ENCODE data around the gene ROMO1. TPM values are rescaled to one million over a fixed set of nuclear protein-coding genes. Genes with fewer than 3 reads are reported as not detected.

ROMO1 gene
- total and polyA plus RNA-seq, 2 experiments from 2014 or later: 285 to 634 TPM

DNA sequence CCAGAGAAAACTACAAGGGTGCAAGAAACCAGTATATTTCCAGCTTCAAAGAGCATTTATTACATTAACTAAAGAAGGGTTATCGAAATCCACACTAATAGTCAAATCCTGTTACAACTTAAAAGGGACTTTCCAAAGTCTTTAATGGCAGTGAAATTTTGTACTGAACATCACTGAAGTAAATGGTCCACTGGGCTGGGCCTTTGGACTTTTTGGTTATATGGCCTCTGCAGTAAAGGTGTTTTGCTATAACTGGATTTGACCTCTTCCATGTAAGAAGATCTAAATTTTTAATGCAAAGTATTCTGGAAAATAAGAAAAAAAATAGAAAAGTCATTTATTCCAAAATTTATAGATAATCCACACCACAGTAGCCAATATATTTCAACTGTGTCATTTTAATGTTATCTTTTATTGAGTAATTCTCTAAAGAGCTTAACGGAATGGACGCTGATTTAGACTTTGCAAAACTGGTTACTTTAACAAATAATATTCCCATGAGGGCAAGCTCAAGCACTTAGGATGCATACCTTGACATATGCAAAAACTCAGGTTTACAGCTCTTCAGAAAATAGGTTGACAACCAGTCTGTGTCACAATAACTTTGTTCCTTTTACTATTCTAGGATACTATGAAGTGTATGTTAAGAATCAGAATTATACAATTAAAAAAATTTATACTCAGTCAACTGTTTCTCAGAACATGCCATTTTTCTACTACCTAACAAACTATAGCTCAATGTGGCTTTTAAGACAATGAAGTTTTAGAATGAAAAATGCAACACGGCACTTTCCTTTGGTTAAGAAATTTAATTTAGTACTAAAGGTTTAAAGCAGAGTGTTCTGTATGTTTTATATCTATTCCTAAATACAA is 35.8 kb downstream of the ROMO1 start:
- H2AFZ ChIP-seq: no peak overlapping the region
- DNase-seq (ENCODE audit: low spot score): no peak
- no peak overlapping the region for H3K27ac ChIP-seq
- peaks cover 5% of the 10 kb centered on the region for H3K36me3 ChIP-seq (replicated peaks; ENCODE audit: insufficient read depth, low read depth)
- WGBS (ENCODE audit: low lambda C conversion rate, missing lambda C conversion rate): 87% methylated on average over 4 of the region's 4 CpGs
- H3K4me3 ChIP-seq: no peak overlapping the region
- H3K27me3 ChIP-seq: no peaks in the 10 kb centered on the region
- H3K4me1 ChIP-seq (ENCODE audit: insufficient read depth): peaks cover 39% of the 10 kb centered on the region
- no peak for TF ChIP-seq EZH2 (IDR thresholded peaks at IDR 0.05; ENCODE audit: borderline replicate concordance)
- TF ChIP-seq EZH2phosphoT487 (IDR thresholded peaks at IDR 0.05; ENCODE audit: low read depth, severe bottlenecking, unreplicated experiment): no peak
- TF ChIP-seq, protein P1, sequence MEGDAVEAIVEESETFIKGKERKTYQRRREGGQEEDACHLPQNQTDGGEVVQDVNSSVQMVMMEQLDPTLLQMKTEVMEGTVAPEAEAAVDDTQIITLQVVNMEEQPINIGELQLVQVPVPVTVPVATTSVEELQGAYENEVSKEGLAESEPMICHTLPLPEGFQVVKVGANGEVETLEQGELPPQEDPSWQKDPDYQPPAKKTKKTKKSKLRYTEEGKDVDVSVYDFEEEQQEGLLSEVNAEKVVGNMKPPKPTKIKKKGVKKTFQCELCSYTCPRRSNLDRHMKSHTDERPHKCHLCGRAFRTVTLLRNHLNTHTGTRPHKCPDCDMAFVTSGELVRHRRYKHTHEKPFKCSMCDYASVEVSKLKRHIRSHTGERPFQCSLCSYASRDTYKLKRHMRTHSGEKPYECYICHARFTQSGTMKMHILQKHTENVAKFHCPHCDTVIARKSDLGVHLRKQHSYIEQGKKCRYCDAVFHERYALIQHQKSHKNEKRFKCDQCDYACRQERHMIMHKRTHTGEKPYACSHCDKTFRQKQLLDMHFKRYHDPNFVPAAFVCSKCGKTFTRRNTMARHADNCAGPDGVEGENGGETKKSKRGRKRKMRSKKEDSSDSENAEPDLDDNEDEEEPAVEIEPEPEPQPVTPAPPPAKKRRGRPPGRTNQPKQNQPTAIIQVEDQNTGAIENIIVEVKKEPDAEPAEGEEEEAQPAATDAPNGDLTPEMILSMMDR (IDR thresholded peaks at IDR 0.05; ENCODE audit: poor library complexity): no peak
- H4K20me1 ChIP-seq (ENCODE audit: insufficient read depth, poor library complexity, severe bottlenecking): peaks cover 100% of the 10 kb centered on the region
- peaks cover 100% of the 10 kb centered on the region for H3K79me2 ChIP-seq
- peak overlapping the region; percentile 47 for H3K4me2 ChIP-seq
- H3K9me3 ChIP-seq (ENCODE audit: low read depth): no peaks in the 10 kb centered on the region
- H3K9me2 ChIP-seq (replicated peaks; ENCODE audit: insufficient read depth): no peaks in the 10 kb centered on the region

DNA sequence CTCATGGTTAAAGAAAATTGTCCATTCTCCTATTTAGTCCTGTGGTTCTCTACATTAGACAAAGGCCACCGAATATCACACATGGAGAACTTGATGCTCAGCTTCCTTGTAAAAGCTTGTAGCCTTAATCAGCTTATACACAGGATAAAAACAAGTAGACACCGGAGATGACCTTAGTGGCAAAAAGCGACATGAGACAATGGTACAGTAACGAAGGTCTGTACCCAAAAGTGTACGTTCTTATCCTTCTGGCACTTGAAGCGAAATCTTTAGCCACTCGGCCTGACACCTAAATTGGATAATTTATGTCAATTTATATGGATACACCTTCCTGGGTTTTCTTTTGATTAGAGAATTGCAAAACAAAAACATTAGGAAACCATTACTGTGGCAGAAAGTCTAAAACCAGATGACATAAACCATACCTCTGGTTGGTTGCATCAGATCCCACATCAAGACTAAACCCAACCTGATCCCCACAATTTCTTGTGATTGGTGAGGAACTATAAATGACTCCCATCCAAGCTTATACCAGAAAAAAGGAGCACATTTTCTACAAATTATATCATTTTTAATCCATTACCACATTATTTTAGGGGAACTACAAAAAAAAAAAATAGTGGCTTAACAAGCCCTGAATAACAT is 36.7 kb downstream of the ROMO1 start:
- 90% methylated on average over 7 of the region's 7 CpGs for WGBS (ENCODE audit: low lambda C conversion rate, missing lambda C conversion rate)
- Histone ChIP-seq H3K9me2 (replicated peaks; ENCODE audit: insufficient read depth) (no peaks in the 10 kb centered on the region), H3K4me2 (peak overlapping the region; percentile 47), H2AFZ (no peak overlapping the region), H3K27ac (no peak overlapping the region), H3K4me3 (no peak overlapping the region), H3K9me3 (ENCODE audit: low read depth) (no peaks in the 10 kb centered on the region), H3K4me1 (ENCODE audit: insufficient read depth) (peaks cover 42% of the 10 kb centered on the region), H4K20me1 (ENCODE audit: insufficient read depth, poor library complexity, severe bottlenecking) (peaks cover 100% of the 10 kb centered on the region), H3K36me3 (replicated peaks; ENCODE audit: insufficient read depth, low read depth) (peaks cover 5% of the 10 kb centered on the region), H3K79me2 (peaks cover 100% of the 10 kb centered on the region), H3K27me3 (no peaks in the 10 kb centered on the region)
- DNase-seq (ENCODE audit: low spot score): no peak
- TF ChIP-seq, protein P1 (IDR thresholded peaks at IDR 0.05; ENCODE audit: poor library complexity): no peak
- no peak for TF ChIP-seq EZH2phosphoT487 (IDR thresholded peaks at IDR 0.05; ENCODE audit: low read depth, severe bottlenecking, unreplicated experiment)
- no peak for TF ChIP-seq EZH2 (IDR thresholded peaks at IDR 0.05; ENCODE audit: borderline replicate concordance)

DNA sequence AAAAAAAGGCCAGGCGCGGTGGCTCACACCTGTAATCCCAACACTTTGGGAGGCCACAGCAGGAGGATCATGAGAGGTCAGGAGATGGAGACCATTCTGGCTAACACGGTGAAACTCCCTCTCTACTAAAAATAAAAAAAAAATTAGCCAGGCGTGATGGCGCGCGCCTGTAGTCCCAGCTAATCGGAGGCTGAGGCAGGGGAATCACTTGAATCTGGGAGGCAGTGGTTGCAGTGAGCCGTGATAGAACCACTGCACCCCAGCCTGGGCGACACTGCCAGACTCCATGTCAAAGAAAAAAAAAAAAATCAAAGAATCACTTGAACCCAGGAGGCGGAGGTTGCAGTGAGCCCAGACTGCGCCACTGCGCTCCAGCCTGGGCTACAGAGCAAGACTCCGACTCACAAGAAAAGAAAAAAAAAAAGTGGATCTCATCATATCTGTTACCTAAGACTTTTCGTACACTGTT is 38.7 kb downstream of the ROMO1 start:
- no peak for TF ChIP-seq EZH2phosphoT487 (IDR thresholded peaks at IDR 0.05; ENCODE audit: low read depth, severe bottlenecking, unreplicated experiment)
- TF ChIP-seq, protein P1 (IDR thresholded peaks at IDR 0.05; ENCODE audit: poor library complexity): no peak
- no peak for TF ChIP-seq EZH2 (IDR thresholded peaks at IDR 0.05; ENCODE audit: borderline replicate concordance)
- Histone ChIP-seq H3K9me3 (ENCODE audit: low read depth) (no peaks in the 10 kb centered on the region), H3K36me3 (replicated peaks; ENCODE audit: insufficient read depth, low read depth) (peaks cover 5% of the 10 kb centered on the region), H3K4me2 (peak overlapping the region; percentile 75), H3K9me2 (replicated peaks; ENCODE audit: insufficient read depth) (no peaks in the 10 kb centered on the region), H3K4me3 (no peak overlapping the region), H3K27me3 (no peaks in the 10 kb centered on the region), H3K27ac (no peak overlapping the region), H3K79me2 (peaks cover 90% of the 10 kb centered on the region), H3K4me1 (ENCODE audit: insufficient read depth) (peaks cover 42% of the 10 kb centered on the region), H2AFZ (no peak overlapping the region), H4K20me1 (ENCODE audit: insufficient read depth, poor library complexity, severe bottlenecking) (peaks cover 85% of the 10 kb centered on the region)
- 97% methylated on average over 13 of the region's 15 CpGs for WGBS (ENCODE audit: low lambda C conversion rate, missing lambda C conversion rate)
- DNase-seq (ENCODE audit: low spot score): no peak
